Breast epithelium (tissue), 3 donors: ENCODE data around the gene SPTLC2.

ENCODE experiments used
- CTCF ChIP-seq, 3 donors: fragments of 450-650 bp; IDR thresholded peaks; one replicate each; pipeline ENCODE4 v1.5.1; 2016 to 2017; ENCODE audit warnings: antibody characterized with exemption in 3 of 3, mild to moderate bottlenecking in 3 of 3, moderate library complexity in 3 of 3
- POLR2A ChIP-seq: fragments of 450-650 bp; IDR thresholded peaks from one replicate; pipeline ENCODE4 v1.6.1; 2016; ENCODE audit warnings: antibody characterized with exemption, mild to moderate bottlenecking, moderate library complexity
- POLR2AphosphoS5 ChIP-seq, 3 donors: sonication (generic); formaldehyde crosslinking; IDR thresholded peaks; one replicate each; pipeline ENCODE4 v1.6.1; 2017; ENCODE audit warnings: antibody characterized with exemption in 3 of 3

- no peak for TF ChIP-seq CTCF (IDR thresholded peaks at IDR 0.05)
- no peak for TF ChIP-seq POLR2A
- TF ChIP-seq POLR2AphosphoS5 (IDR thresholded peaks at IDR 0.05) = no peak
Observed at GRCh38 chr14:77478796-77479195, 137.6 kb downstream of the SPTLC2 start.
